Loucy (cell line): ENCODE measurements around the gene DLG2.

Experiments used
- EZH2phosphoT487 ChIP-seq: fragments of 200-600 bp; IDR thresholded peaks from 2 replicates; pipeline ENCODE4 v1.6.1; 2018; ENCODE audit warnings: antibody characterized with exemption, mild to moderate bottlenecking, moderate library complexity, borderline replicate concordance
- TF ChIP-seq, protein P1 (sequence below): fragments of 200-600 bp; sonication (generic); conservative IDR thresholded peaks from 2 replicates; pipeline ENCODE4 v1.5.1; 2014; ENCODE audit warnings: mild to moderate bottlenecking, antibody characterized with exemption, low read length

DNA sequence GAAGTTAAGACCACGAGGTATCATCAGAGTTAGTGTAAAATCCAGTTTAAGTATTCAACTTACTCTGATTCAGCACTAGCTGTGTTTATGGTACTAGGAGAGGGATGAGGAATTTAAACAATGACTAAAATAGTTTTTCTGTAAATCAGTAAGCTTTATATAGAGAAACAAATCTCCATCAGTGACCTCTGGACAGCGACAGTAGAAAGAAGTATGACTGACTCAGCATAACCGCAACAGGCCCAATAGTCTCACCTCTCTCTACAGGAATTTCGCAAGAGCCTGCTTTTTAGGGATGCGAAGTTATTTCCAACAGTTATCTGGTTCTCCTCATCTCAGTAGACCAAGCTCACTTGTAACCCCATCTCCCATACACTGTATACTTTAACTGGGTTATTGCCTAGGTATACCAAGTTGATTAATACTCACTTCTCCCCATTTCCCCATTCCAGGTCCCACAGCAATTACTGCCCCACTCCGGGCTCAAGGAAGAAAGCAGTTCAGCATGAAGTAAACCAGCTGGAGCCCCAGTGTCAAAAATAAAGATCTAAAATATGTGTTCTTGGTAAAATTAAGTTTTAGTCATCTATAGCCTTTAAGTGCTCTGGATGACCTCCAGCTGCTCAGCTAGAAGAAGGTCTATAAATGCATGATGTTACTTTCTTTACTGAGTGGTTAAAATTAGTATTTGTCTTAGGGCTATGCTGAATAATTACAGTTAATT lies 1570.3 kb downstream of the DLG2 start:
- TF ChIP-seq, protein P1, sequence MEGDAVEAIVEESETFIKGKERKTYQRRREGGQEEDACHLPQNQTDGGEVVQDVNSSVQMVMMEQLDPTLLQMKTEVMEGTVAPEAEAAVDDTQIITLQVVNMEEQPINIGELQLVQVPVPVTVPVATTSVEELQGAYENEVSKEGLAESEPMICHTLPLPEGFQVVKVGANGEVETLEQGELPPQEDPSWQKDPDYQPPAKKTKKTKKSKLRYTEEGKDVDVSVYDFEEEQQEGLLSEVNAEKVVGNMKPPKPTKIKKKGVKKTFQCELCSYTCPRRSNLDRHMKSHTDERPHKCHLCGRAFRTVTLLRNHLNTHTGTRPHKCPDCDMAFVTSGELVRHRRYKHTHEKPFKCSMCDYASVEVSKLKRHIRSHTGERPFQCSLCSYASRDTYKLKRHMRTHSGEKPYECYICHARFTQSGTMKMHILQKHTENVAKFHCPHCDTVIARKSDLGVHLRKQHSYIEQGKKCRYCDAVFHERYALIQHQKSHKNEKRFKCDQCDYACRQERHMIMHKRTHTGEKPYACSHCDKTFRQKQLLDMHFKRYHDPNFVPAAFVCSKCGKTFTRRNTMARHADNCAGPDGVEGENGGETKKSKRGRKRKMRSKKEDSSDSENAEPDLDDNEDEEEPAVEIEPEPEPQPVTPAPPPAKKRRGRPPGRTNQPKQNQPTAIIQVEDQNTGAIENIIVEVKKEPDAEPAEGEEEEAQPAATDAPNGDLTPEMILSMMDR: no peak
- TF ChIP-seq EZH2phosphoT487: no peak
